HUES48 (cell line): ENCODE data around the gene GNA12.

Source experiments
- H3K27ac ChIP-seq: one replicate; pipeline ENCODE4 v1.7.0; 2013; ENCODE audit warnings: low read depth, low read length, inconsistent platforms
- H3K27me3 ChIP-seq: 2 replicates; pipeline ENCODE4 v1.6.1; 2013; ENCODE audit warnings: mild to moderate bottlenecking, low read length; ENCODE audit not compliant: control insufficient read depth, insufficient read depth
- H3K36me3 ChIP-seq: 2 replicates; pipeline ENCODE4 v1.6.1; 2013; ENCODE audit warnings: low read length; ENCODE audit not compliant: control insufficient read depth, insufficient read depth
- H3K4me1 ChIP-seq: 2 replicates; pipeline ENCODE4 v1.6.1; 2013; ENCODE audit warnings: mild to moderate bottlenecking, low read length; ENCODE audit not compliant: control insufficient read depth, insufficient read depth
- H3K4me3 ChIP-seq: 2 replicates; pipeline ENCODE4 v1.5.1; 2013; ENCODE audit warnings: mild to moderate bottlenecking, low read depth, low read length
- H3K9ac ChIP-seq: 2 replicates; pipeline ENCODE4 v1.6.1; 2013; ENCODE audit warnings: mild to moderate bottlenecking, low read depth, low read length, moderate library complexity
- H3K9me3 ChIP-seq: 2 replicates; pipeline ENCODE4 v1.6.1; 2013; ENCODE audit warnings: low read length; ENCODE audit not compliant: control insufficient read depth, insufficient read depth

Gene GNA12

GRCh38 chr7:2714636-2715035 lies 129.5 kb downstream of the GNA12 start:
- Histone ChIP-seq H3K27ac (no peak overlapping the region), H3K4me1 (no peaks in the 10 kb centered on the region), H3K36me3 (peaks cover 14% of the 10 kb centered on the region)

DNA sequence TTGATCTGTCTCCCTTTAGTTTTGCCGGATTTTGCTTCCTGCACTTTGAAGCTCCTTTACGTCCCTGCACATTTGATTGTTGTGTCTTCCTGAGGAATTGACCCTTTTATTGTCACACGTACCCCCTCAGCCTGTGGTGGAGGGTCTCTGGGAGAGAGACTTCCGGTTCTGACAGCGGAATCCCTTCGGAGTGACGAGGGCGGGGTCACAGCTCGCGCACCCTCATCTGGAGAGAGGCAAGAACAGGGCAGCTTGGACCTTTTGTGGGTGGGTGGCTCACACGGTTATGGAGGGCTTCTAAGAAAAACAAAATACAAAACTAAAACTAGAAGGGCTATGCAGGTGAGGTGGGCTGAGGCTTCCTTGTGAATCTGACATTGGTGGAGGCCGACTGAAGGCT lies 130.1 kb downstream of the GNA12 start:
- Histone ChIP-seq H3K9me3 (no peaks in the 10 kb centered on the region), H3K27ac (no peak overlapping the region), H3K4me3 (no peak overlapping the region), H3K36me3 (peaks cover 14% of the 10 kb centered on the region), H3K4me1 (no peaks in the 10 kb centered on the region), H3K27me3 (no peaks in the 10 kb centered on the region), H3K9ac (no peak overlapping the region)

More at GRCh38 chr7:2714636-2715035, 129.5 kb downstream of the GNA12 start:
- no peak overlapping the region for H3K9ac ChIP-seq
- H3K4me3 ChIP-seq: no peak overlapping the region
- no peaks in the 10 kb centered on the region for H3K9me3 ChIP-seq
- no peaks in the 10 kb centered on the region for H3K27me3 ChIP-seq

- H3K4me1 ChIP-seq: no peaks in the 10 kb centered on the region
- no peaks in the 10 kb centered on the region for H3K27me3 ChIP-seq
- H3K27ac ChIP-seq: no peak overlapping the region
- H3K36me3 ChIP-seq: peaks cover 12% of the 10 kb centered on the region
- no peak overlapping the region for H3K4me3 ChIP-seq
- H3K9me3 ChIP-seq: no peaks in the 10 kb centered on the region
- no peak overlapping the region for H3K9ac ChIP-seq
These were observed 130.7 kb downstream of the GNA12 start for GRCh38 chr7:2713370-2713769.

DNA sequence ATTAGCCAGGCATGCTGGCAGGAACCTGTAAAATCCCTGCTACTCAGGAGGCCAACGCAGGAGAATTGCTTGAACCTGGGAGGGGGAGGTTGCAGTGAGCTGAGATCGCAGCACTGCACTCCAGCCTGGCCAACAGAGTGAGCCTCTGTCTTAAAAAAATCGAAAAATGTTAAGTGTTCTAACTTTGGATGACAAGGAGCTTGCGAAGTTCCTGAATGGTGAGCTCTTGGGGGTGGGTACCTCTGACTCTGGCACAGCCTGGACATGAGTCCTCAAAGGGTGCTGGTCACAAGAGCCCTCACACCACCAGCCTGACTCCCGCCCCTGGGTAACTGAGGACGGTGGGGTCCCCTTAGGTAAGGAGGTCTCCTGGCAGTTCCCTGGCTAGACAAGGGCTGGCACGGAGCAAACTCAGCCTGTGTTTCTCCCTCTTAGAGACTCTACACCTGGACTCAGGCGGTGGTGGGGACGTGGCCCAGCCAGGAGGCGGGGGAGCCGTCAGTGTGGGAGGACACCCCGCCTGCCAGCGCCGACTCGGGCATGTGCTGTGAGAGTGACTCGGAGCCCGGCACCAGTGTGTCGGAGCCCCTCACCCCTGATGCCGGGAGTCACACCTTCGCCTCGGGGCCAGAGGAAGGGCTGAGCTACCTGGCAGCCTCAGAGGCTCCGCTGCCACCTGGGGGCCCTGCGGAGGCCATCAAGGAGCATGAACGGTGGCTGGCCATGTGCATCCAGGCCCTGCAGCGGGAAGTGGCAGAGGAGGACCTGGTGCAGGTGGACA lies 132.0 kb downstream of the GNA12 start:
- Histone ChIP-seq H3K9me3 (no peaks in the 10 kb centered on the region), H3K4me3 (no peak overlapping the region), H3K9ac (no peak overlapping the region), H3K36me3 (peaks cover 3% of the 10 kb centered on the region), H3K4me1 (no peaks in the 10 kb centered on the region), H3K27me3 (no peaks in the 10 kb centered on the region), H3K27ac (no peak overlapping the region)

DNA sequence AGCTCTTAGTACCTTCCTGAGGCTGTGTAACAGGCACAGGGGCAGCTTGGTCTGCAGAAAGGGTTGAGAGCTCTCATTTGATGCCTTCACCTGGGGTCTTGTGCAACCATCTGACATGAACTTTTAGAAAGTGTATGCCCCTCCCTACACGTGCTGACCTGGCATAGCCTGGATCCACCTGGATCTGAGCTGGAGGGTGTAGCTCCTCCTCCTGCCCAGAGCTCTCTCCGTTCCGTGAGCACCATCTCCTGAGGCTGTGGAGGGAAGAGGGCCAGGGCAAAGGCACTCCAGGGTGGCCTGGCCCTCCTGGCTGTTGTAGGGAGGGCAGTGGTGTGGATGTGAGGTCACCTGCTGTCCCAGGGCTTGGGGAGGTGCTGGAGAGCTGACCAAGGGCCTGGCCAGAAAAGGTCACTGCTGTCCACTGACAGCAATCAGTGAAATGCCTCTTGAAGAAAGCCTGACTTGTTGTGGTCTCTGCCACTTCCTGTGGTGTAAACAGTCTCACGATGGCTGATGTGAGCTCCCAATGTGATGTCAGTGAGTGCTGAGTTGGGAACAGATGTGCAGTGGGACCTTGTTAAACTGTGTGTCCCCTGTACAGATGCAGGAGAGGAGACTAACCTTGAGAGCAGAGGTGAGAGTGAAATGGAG lies 133.1 kb downstream of the GNA12 start:
- Histone ChIP-seq H3K4me1 (no peaks in the 10 kb centered on the region), H3K9me3 (no peaks in the 10 kb centered on the region), H3K27ac (no peak overlapping the region), H3K9ac (no peak overlapping the region), H3K36me3 (peaks cover 3% of the 10 kb centered on the region), H3K27me3 (no peaks in the 10 kb centered on the region), H3K4me3 (no peak overlapping the region)

GRCh38 chr7:2710286-2710655 lies 133.8 kb downstream of the GNA12 start:
- no peaks in the 10 kb centered on the region for H3K27me3 ChIP-seq
- H3K9ac ChIP-seq: no peak overlapping the region
- peaks cover 3% of the 10 kb centered on the region for H3K36me3 ChIP-seq
- no peak overlapping the region for H3K4me3 ChIP-seq
- H3K4me1 ChIP-seq: no peaks in the 10 kb centered on the region
- H3K9me3 ChIP-seq: no peaks in the 10 kb centered on the region
- no peak overlapping the region for H3K27ac ChIP-seq

GRCh38 chr7:2709553-2710285 lies 134.4 kb downstream of the GNA12 start:
- Histone ChIP-seq H3K27ac (no peak overlapping the region), H3K36me3 (no peaks in the 10 kb centered on the region; the same call in none of the 2 replicates), H3K4me1 (no peaks in the 10 kb centered on the region), H3K4me3 (no peak overlapping the region), H3K9me3 (no peaks in the 10 kb centered on the region), H3K9ac (no peak overlapping the region), H3K27me3 (no peaks in the 10 kb centered on the region)

GRCh38 chr7:2708547-2709310 lies 135.4 kb downstream of the GNA12 start:
- no peaks in the 10 kb centered on the region for H3K4me1 ChIP-seq
- H3K27ac ChIP-seq: no peak overlapping the region
- H3K4me3 ChIP-seq: no peak overlapping the region
- H3K9ac ChIP-seq: no peak overlapping the region
- H3K9me3 ChIP-seq: no peaks in the 10 kb centered on the region
- H3K27me3 ChIP-seq: no peaks in the 10 kb centered on the region
- H3K36me3 ChIP-seq: no peaks in the 10 kb centered on the region; the same call in 1 of the 2 replicates

DNA sequence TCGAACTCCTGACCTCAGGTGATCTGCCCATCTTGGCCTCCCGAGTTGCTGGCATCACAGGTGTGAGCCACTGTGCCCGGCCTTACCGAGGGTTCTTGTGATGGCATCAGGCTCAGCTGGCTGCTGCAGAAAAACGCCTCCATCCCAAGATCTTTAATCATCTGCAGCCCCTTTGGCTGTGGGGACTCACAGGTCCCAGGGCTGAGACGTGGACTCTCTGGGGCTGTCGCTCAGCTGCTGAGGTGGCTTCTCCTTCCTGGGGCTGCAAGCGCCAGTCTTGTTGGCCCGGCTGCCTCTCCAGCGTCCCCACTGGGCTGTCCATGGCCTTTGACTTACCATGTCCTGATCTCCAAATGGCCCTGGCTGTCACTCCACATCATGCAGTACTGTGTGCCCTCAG lies 136.1 kb downstream of the GNA12 start:
- no peaks in the 10 kb centered on the region for H3K4me1 ChIP-seq
- no peak overlapping the region for H3K27ac ChIP-seq
- H3K36me3 ChIP-seq: no peaks in the 10 kb centered on the region; the same call in 1 of the 2 replicates
- no peaks in the 10 kb centered on the region for H3K9me3 ChIP-seq
- no peak overlapping the region for H3K4me3 ChIP-seq
- no peaks in the 10 kb centered on the region for H3K27me3 ChIP-seq
- no peak overlapping the region for H3K9ac ChIP-seq

DNA sequence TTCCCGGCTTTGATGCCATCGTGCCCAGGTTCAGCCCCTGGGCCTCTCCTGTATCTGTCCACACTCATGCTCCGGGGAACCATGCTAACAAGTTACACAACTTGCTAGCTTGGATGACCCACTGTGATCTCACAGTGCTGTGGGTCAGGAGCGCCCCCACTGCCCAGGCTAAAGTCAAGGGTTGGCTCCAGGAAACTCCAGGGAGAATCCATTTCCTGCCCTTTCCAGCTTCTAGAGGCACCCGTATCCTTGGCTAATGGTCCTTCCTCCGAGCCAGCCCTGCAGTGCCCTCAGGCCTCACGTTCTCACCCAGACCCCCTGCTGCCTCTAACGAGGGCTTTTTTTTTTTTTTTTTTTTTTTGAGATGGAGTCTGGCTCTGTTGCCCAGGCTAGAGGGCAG lies 136.6 kb downstream of the GNA12 start:
- no peaks in the 10 kb centered on the region; the same call in 1 of the 2 replicates for H3K36me3 ChIP-seq
- H3K27me3 ChIP-seq: no peaks in the 10 kb centered on the region
- no peak overlapping the region for H3K27ac ChIP-seq
- no peak overlapping the region for H3K4me3 ChIP-seq
- H3K9ac ChIP-seq: no peak overlapping the region
- H3K4me1 ChIP-seq: no peaks in the 10 kb centered on the region
- no peaks in the 10 kb centered on the region for H3K9me3 ChIP-seq
